Measurements from ENCODE around the gene SENP7. TPM values are rescaled to one million over a fixed set of nuclear protein-coding genes. Genes with fewer than 3 reads are reported as not detected.

Gene SENP7
- total RNA-seq, 2 experiments from 2014 or later = 9.6 to 11.4 TPM

DNA sequence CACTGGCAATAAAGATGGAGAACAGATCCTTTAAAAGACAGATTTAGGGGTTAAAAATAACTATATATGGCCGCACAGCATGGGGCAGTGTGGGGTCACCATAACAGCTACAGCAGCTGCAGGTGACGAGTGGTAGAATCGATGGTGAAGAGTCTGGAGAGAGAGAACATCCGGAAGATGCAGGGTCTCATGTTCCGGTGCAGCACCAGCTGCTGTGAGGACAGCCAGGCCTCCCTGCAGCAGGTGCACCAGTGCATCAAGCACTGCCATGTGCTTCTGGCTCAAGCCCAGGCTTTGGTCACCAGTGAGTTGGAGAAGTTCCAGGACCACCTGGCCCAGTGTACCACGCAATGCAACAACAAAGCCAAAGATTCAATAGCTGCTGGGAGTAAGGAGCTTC lies 98.9 kb downstream of the SENP7 start:
- H3K9me3 Mint-ChIP-seq = peaks cover 8% of the 10 kb centered on the region
- no peak overlapping the region for H3K4me3 Mint-ChIP-seq
- H3K36me3 Mint-ChIP-seq (ENCODE audit: low read depth) = peaks cover 19% of the 10 kb centered on the region
- H3K27me3 Mint-ChIP-seq = no peaks in the 10 kb centered on the region
- TF ChIP-seq, protein P1, sequence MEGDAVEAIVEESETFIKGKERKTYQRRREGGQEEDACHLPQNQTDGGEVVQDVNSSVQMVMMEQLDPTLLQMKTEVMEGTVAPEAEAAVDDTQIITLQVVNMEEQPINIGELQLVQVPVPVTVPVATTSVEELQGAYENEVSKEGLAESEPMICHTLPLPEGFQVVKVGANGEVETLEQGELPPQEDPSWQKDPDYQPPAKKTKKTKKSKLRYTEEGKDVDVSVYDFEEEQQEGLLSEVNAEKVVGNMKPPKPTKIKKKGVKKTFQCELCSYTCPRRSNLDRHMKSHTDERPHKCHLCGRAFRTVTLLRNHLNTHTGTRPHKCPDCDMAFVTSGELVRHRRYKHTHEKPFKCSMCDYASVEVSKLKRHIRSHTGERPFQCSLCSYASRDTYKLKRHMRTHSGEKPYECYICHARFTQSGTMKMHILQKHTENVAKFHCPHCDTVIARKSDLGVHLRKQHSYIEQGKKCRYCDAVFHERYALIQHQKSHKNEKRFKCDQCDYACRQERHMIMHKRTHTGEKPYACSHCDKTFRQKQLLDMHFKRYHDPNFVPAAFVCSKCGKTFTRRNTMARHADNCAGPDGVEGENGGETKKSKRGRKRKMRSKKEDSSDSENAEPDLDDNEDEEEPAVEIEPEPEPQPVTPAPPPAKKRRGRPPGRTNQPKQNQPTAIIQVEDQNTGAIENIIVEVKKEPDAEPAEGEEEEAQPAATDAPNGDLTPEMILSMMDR (IDR thresholded peaks at IDR 0.05) = no peak
- DNase-seq = no peak
- POLR2A ChIA-PET = no interaction called here
- CTCF ChIA-PET = interaction anchor here (0.8 kb wide), 1 partner anchor 9 kb away, joined by 3 read pairs; no protein-coding TSS in a partner anchor
- peak overlapping the region; percentile 55 for H3K27ac Mint-ChIP-seq
- ATAC-seq = no peak
- peaks cover 30% of the 10 kb centered on the region for H3K4me1 Mint-ChIP-seq (ENCODE audit: low read depth)
- intact Hi-C loops (cut with micrococcal nuclease) = no loop called here

DNA sequence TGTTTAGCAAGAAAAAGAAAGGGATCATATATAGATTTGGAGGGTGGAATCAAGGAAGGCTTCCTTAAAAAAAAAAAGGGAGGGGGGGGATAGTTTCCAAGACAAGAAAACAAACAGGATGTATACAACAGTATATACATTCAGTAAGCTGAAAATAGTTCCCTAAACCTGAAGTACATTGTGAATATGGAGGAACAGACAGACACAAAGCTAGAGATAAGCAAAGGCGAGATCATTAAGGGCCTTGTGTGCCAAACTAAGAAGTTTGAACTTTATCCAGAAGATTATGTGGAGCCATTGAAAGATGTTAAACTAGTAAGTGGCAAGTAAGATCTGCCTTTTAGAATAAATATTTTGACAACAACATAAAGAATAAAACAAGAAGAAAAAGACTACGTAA lies 99.4 kb downstream of the SENP7 start:
- Mint-ChIP-seq H3K36me3 (ENCODE audit: low read depth) (peaks cover 23% of the 10 kb centered on the region), H3K4me1 (ENCODE audit: low read depth) (peaks cover 26% of the 10 kb centered on the region), H3K27me3 (no peaks in the 10 kb centered on the region), H3K27ac (no peak overlapping the region), H3K4me3 (no peak overlapping the region), H3K9me3 (peaks cover 12% of the 10 kb centered on the region)
- intact Hi-C loops (cut with micrococcal nuclease) = no loop called here
- ATAC-seq (no peak), DNase-seq (no peak)
- CTCF ChIA-PET = no interaction called here
- TF ChIP-seq, protein P1 (IDR thresholded peaks at IDR 0.05) = no peak
- POLR2A ChIA-PET = no interaction called here

DNA sequence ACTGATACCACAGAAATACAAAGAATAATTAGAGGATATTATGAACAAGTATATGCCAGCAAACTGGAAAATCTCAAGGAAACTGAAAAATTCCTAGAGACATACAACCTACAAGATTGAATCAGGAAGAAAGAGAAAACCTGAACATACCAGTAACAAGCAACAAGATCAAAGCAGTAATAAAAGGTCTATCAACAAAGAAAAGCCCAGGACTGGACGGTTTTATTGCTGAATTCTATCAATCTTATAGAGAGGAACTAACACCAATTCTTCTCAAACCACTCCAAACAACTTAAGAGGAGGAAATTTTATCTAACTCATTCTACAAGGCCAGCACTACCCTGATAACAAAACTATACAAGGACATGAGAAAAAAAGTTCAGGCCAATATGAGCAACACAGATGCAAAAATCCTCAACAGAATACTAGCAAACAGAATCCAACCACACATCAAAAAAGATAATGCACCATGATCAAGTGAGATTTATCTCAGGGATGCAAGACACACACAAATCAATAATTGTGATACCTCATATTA lies 121.5 kb downstream of the SENP7 start:
- no peak for ATAC-seq
- peaks cover 38% of the 10 kb centered on the region for H3K4me1 Mint-ChIP-seq (ENCODE audit: low read depth)
- peaks cover 35% of the 10 kb centered on the region for H3K9me3 Mint-ChIP-seq
- peaks cover 48% of the 10 kb centered on the region for H3K36me3 Mint-ChIP-seq (ENCODE audit: low read depth)
- no peak overlapping the region for H3K27ac Mint-ChIP-seq
- POLR2A ChIA-PET = no interaction called here
- no peak for DNase-seq
- CTCF ChIA-PET = no interaction called here
- TF ChIP-seq, protein P1 (IDR thresholded peaks at IDR 0.05) = no peak
- intact Hi-C loops (cut with micrococcal nuclease) = no loop called here
- no peaks in the 10 kb centered on the region for H3K27me3 Mint-ChIP-seq
- H3K4me3 Mint-ChIP-seq = no peak overlapping the region

DNA sequence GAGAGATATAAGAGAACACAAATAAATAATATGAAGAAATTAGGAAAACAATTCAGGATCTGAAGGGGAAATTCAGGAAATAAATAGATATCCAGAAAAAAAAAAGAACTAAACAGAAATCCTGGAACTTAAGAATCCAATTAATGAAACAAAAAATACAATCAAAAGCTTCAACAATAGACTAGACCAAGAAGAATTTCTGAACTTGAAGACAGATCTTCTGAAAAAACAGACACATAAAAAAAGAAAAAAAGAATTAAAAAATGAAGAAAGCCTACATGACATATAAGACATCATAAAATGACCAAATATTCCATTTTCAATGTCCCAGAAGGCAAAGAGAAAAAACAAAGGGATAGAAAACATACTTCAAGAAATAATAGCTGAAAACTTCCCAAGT lies 124.3 kb downstream of the SENP7 start:
- intact Hi-C loops (cut with micrococcal nuclease) = loop anchor here (10.0 kb wide), 1 partner anchor 184 kb away; no protein-coding TSS in a partner anchor
- DNase-seq = no peak
- H3K4me3 Mint-ChIP-seq = no peak overlapping the region

DNA sequence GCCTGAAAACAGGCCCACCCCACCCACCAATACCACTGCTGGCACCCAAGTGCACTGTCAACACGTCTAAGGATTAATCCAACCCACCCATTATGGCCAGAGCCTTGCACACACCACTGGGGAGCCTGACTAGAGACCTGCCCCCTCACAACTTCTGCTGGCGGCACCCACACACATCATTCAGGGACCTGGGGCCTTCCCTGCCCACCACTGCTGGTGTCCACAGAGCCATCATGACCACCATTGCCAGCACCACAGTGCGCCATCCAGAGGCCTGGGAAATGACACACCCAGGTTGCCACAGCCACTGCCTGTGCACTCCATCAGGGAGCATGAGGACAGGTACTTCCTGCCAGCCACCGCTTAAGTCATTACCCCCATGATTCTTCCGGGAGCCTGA lies 125.7 kb downstream of the SENP7 start:
- ChIA-PET POLR2A (no interaction called here), CTCF (no interaction called here)
- Mint-ChIP-seq H3K9me3 (peaks cover 22% of the 10 kb centered on the region), H3K27me3 (no peaks in the 10 kb centered on the region), H3K4me1 (ENCODE audit: low read depth) (peaks cover 37% of the 10 kb centered on the region), H3K27ac (peak overlapping the region; percentile 34), H3K4me3 (no peak overlapping the region), H3K36me3 (ENCODE audit: low read depth) (peaks cover 28% of the 10 kb centered on the region)
- TF ChIP-seq, protein P1 (IDR thresholded peaks at IDR 0.05) = no peak
- intact Hi-C loops (cut with micrococcal nuclease) = loop anchor here (10.0 kb wide), 1 partner anchor 183 kb away; no protein-coding TSS in a partner anchor
- no peak for ATAC-seq
- DNase-seq = no peak

More for the DNA sequence above, 124.3 kb downstream of the SENP7 start:
- Mint-ChIP-seq H3K27ac (no peak overlapping the region), H3K27me3 (no peaks in the 10 kb centered on the region), H3K4me1 (ENCODE audit: low read depth) (peaks cover 41% of the 10 kb centered on the region), H3K9me3 (peaks cover 32% of the 10 kb centered on the region), H3K36me3 (ENCODE audit: low read depth) (peaks cover 38% of the 10 kb centered on the region)
- no peak for ATAC-seq
- ChIA-PET POLR2A (no interaction called here), CTCF (interaction anchor here (0.6 kb wide), 1 partner anchor 115 kb away, joined by 3 read pairs; no protein-coding TSS in a partner anchor)
- TF ChIP-seq, protein P1 (IDR thresholded peaks at IDR 0.05) = no peak

Data from activated CD8-positive, alpha-beta T cell treated with anti-CD3 and anti-CD28 coated beads for 36 hours (primary cell).